ENCODE results near the gene SPDYE1.
A peak's percentile ranks its signal among the peaks of the same experiment; 100 is the strongest.
"Not testable (repeated sequence)": the region's sequence is repeated elsewhere in the genome, so short reads cannot be mapped to it uniquely, and the experiment has no call there.

Gene SPDYE1

GRCh38 chr7:43994681-43995080, 3.0 kb upstream of the SPDYE1 start:
- DNase-seq = not testable (repeated sequence)

GRCh38 chr7:44012081-44012480, 14.4 kb downstream of the SPDYE1 start:
- DNase-seq = not testable (repeated sequence)

- DNase-seq = not testable (repeated sequence)
Observed at GRCh38 chr7:44015090-44015489, 17.4 kb downstream of the SPDYE1 start.

- DNase-seq = peak; percentile 99
Observed at GRCh38 chr7:44018857-44019807, 21.4 kb downstream of the SPDYE1 start.

- not testable (repeated sequence) for DNase-seq
Observed at GRCh38 chr7:44019825-44020224, 22.1 kb downstream of the SPDYE1 start.

- DNase-seq = not testable (repeated sequence)
Observed at GRCh38 chr7:44022069-44022468, 24.4 kb downstream of the SPDYE1 start.

GRCh38 chr7:44022796-44023467, 25.2 kb downstream of the SPDYE1 start:
- peak; percentile 29 for DNase-seq

- DNase-seq = not testable (repeated sequence)
Observed at GRCh38 chr7:44029433-44029832, 31.7 kb downstream of the SPDYE1 start.

GRCh38 chr7:44030029-44030428, 32.3 kb downstream of the SPDYE1 start:
- DNase-seq = not testable (repeated sequence)

- not testable (repeated sequence) for DNase-seq
Observed at GRCh38 chr7:44031319-44031718, 33.6 kb downstream of the SPDYE1 start.

GRCh38 chr7:44032031-44032430, 34.3 kb downstream of the SPDYE1 start:
- DNase-seq = not testable (repeated sequence)

GRCh38 chr7:44033971-44034844, 36.5 kb downstream of the SPDYE1 start:
- DNase-seq = not testable (repeated sequence)

- DNase-seq = peak; percentile 54
Observed at GRCh38 chr7:44036364-44036763, 38.7 kb downstream of the SPDYE1 start.

GRCh38 chr7:44037951-44038350, 40.3 kb downstream of the SPDYE1 start:
- not testable (repeated sequence) for DNase-seq

- not testable (repeated sequence) for DNase-seq
Observed at GRCh38 chr7:44038553-44038952, 40.9 kb downstream of the SPDYE1 start.

GRCh38 chr7:44038961-44039558, 41.4 kb downstream of the SPDYE1 start:
- peak; percentile 88 for DNase-seq

- DNase-seq = not testable (repeated sequence)
Observed at GRCh38 chr7:44039800-44040492, 42.2 kb downstream of the SPDYE1 start.

GRCh38 chr7:44040493-44040891, 42.8 kb downstream of the SPDYE1 start:
- DNase-seq = peak; percentile 80

GRCh38 chr7:44042221-44042620, 44.5 kb downstream of the SPDYE1 start:
- DNase-seq = no peak

GRCh38 chr7:44043902-44044301, 46.2 kb downstream of the SPDYE1 start:
- DNase-seq = no peak
